GM18870 (cell line): ENCODE measurements around the gene CTBP1.

Experiments
- ATAC-seq: cut with Tn5 transposase; IDR thresholded peaks from one replicate; pipeline ENCODE4 v1.9.1; 2021; ENCODE audit warnings: moderate library complexity; ENCODE audit not compliant: unreplicated experiment

The CTBP1 gene

GRCh38 chr4:1199556-1200331 is 49.2 kb downstream of the CTBP1 start:
- ATAC-seq = no peak

- no peak for ATAC-seq
These were observed 50.7 kb downstream of the CTBP1 start for GRCh38 chr4:1198098-1198844.

GRCh38 chr4:1196421-1197183 is 52.3 kb downstream of the CTBP1 start:
- ATAC-seq = no peak

- no peak for ATAC-seq
These were observed 53.0 kb downstream of the CTBP1 start for GRCh38 chr4:1195891-1196401.

GRCh38 chr4:1195109-1195671 is 53.7 kb downstream of the CTBP1 start:
- ATAC-seq = no peak

GRCh38 chr4:1194010-1194900 is 54.7 kb downstream of the CTBP1 start:
- ATAC-seq = no peak

- no peak for ATAC-seq
These were observed 55.5 kb downstream of the CTBP1 start for GRCh38 chr4:1193206-1194009.

- ATAC-seq = no peak
These were observed 56.3 kb downstream of the CTBP1 start for GRCh38 chr4:1192493-1193205.

- no peak for ATAC-seq
These were observed 56.8 kb downstream of the CTBP1 start for GRCh38 chr4:1192091-1192492.

GRCh38 chr4:1191621-1192020 is 57.3 kb downstream of the CTBP1 start:
- no peak for ATAC-seq

- ATAC-seq = no peak
These were observed 61.7 kb downstream of the CTBP1 start for GRCh38 chr4:1187182-1187581.

GRCh38 chr4:1183985-1184773 is 64.8 kb downstream of the CTBP1 start:
- no peak for ATAC-seq

- no peak for ATAC-seq
These were observed 66.6 kb downstream of the CTBP1 start for GRCh38 chr4:1182313-1182712.

GRCh38 chr4:1180663-1181062 is 68.3 kb downstream of the CTBP1 start:
- no peak for ATAC-seq

GRCh38 chr4:1179976-1180375 is 69.0 kb downstream of the CTBP1 start:
- ATAC-seq = no peak

- no peak for ATAC-seq
These were observed 69.9 kb downstream of the CTBP1 start for GRCh38 chr4:1179089-1179441.

- ATAC-seq = no peak
These were observed 70.4 kb downstream of the CTBP1 start for GRCh38 chr4:1178300-1179088.
